ENCODE measurements around the gene LRCH3.

LRCH3 gene

DNA sequence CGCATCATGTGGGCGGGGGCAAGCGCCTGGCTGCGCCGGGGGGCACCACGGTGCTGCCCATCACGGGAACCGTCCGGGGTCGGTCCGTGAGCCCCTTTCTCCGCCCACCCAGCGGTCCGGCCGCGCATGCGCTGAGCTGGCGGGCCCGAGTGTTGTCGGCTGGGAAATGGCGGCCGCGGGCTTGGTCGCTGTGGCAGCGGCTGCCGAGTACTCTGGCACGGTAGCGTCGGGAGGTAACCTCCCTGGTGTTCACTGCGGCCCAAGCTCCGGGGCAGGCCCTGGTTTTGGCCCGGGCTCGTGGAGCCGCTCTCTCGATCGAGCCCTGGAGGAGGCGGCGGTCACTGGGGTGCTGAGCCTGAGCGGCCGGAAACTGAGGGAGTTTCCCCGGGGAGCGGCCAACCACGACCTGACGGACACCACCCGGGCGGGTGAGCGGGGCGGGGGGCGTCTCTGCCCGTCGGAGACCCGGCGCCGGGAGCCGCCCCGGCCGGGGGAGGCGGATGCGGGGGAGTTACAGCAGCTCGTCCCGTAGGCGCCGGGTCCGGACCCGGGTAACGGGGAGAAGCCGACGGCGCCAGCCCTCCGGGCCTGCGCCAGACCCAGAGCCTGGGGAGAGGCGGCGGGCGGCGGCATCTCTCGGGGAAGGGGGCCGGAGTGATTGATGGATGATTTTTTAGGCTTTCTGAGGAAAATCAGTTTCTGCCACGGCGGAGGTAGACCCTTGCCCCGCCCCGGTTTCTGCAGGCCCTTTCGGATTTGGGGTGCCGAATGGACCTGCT is at the start of gene LRCH3:
Gene LRCH3, plus strand, starts transcription at position 142 of the 779 bp plus-strand sequence. Its CDS starts 25 bp downstream, at position 167.
- in situ Hi-C loops (cut with MboI; ENCODE audit: low sequenced_read_pairs), result no loop called here

DNA sequence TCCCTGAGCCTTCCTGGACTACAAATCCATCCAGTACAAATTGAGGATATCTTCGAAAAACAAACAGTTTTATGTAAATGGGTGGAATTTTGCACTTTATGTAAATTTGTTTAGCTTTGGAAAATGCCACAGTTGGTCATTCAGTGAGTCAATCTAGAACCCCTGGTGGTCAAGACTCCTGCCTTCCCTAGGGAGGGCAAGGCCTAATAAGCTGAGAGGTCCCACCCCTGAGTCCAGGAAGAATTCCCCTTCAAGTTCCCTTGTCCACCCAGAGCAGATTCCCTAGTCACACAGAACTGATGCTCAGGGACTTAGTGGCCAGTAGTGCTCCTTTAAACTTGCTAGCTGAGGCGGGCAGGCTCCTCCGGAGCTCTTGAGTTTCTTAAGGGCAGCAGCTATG is 48.3 kb upstream of the LRCH3 start:
- in situ Hi-C loops (cut with MboI; ENCODE audit: low sequenced_read_pairs), result no loop called here

DNA sequence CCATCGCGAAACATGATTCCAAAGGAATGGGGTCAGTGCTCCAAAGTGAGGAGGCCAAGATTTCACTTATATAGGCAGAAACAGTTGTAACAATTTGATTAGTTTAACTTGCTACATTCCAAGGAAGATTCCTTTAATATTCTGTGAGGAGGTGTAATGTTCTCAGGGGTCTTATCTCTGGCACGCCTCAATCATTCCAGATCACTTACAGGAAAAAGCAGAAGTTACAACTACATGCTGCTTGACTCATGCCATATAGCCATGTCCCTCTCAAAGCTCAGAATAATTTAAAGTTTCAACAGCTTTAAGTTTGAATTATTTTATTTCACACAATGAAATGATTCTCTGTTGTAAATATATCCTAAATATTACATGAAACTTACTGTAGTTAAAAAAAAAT is 44.8 kb upstream of the LRCH3 start:
- in situ Hi-C loops (cut with MboI; ENCODE audit: low sequenced_read_pairs), result no loop called here

DNA sequence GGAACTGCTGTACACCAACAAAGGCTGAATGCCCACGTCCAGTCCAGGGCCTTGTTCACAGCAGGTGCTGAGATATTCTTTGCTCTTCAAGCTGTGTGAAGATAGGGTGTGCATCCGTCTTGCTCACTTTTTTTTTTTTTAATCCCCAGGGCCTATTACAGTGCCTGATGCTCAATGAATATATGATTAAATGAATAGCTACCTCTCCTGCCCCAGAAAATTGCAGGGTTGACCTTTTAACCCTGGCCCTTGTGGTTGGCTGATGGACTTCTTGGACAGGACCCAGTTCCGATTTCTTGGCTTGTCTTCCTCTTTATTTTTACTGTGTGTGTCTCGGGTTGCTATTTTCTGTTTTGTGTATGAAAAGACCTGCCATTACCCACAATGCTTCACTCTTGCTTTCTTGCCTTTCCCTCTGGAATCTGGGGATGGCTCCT is 44.2 kb upstream of the LRCH3 start:
- in situ Hi-C loops (cut with MboI; ENCODE audit: low sequenced_read_pairs), result no loop called here

DNA sequence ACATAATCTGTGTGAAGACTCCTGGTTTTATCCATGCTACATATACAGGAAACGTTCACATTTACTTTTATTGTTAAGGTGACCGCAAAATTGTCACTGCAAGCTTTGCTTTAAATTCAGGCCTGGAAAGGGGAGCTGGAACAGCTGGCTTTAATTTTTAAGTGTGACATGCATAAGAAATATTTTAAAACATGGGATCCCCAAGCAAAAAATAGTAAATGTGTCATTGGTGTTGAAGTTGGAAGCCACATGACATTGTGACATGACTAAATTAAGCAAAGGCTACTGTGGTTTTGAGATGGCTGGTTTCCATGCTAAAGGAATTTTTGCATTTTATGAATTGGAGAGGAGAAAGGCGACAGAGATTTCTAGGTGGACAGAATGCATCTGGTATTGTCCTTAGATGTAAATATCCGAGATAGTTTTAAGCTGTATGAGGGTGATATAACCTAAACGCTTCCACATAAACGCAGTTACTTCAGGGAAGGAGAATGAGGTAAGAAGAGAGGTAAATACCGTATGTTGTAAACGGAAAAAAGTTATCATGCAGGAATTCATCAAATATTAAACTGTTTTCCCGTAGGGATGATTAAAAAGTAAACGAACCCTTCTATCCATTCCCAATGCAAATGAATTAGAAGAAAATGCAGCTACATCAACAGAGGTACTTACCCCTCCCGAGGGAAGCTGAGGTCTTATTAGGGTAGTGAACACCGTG is 42.3 kb upstream of the LRCH3 start:
- in situ Hi-C loops (cut with MboI; ENCODE audit: low sequenced_read_pairs), result no loop called here

DNA sequence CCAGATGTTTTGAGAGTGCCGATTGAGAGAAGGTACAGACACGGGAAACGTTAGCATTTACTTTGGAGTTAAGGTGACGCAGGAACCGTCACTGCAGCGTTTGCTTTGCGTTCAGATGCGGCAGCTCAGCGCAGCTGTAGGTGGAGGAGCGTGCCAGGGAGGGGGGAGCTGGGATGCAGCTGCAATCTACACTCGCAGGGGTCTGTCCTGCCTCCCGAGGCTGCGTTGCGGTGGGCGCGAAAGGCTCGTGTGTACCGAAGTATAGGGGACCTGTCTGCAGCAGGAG is 41.8 kb upstream of the LRCH3 start:
- in situ Hi-C loops (cut with MboI; ENCODE audit: low sequenced_read_pairs), result no loop called here

DNA sequence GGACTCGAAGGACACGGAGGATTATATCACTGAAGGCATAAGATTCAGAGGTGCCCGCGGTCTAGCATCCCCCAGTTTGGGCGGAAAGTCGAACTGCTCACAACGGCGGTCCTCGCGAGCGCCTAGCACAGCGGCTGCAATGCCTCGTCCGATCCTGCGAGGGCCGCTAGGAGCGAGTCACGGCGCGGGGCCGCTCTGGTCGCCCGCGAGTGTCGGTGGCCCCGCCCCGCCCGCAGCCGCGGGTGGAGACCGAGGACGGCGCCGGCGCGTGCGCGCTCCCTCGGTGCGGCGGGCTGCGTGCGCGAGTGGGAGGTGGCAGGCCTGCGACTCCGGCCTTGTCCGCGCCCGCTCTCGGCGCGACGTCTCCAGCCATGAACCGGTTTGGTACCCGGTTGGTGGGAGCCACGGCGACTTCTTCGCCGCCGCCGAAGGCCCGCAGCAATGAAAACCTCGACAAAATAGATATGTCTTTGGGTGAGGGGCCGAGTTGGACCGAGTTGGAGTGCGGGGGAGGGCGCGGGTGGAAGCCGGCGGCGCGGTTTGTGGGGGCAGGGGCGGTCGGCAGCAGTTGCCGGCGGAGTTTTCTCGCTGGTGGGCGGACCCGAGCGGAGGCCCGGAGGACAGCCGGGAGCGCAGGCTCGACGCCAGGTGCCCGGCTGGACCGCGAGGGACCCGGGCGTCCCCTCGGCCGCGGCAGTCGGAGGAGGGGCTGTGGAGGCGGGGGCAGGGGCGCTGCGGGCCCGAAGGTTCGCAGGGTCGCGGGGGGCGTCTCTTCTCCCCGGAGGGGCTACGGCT is 41.3 kb upstream of the LRCH3 start, which contains the start of gene FYTTD1:
Gene FYTTD1, plus strand, starts transcription at position 283 of the 795 bp plus-strand sequence. Its CDS starts 89 bp downstream, at position 372.
- in situ Hi-C loops (cut with MboI; ENCODE audit: low sequenced_read_pairs), result no loop called here

DNA sequence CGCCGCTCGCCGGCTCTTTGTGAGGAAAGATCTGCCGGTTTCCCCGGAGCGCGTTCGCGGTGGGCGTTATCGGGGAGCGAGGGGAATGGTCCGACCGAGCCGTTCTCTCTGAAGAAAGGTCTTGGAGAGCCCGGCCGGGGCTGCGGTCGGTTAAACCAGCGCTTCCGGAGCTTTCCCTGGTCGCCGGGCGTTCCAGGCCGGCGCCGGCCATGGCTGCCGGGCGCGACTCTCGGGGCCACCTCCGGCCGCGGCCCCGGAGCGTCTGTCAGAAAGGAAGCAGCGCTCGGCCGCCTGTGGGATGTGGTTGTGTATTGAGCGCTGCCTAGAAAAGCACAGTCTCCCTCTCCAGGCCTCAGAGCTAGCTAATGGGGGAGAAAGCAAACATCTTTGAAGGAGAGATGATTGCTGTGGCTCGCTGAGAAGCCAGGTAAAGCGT is 40.6 kb upstream of the LRCH3 start:
- in situ Hi-C loops (cut with MboI; ENCODE audit: low sequenced_read_pairs), result no loop called here

DNA sequence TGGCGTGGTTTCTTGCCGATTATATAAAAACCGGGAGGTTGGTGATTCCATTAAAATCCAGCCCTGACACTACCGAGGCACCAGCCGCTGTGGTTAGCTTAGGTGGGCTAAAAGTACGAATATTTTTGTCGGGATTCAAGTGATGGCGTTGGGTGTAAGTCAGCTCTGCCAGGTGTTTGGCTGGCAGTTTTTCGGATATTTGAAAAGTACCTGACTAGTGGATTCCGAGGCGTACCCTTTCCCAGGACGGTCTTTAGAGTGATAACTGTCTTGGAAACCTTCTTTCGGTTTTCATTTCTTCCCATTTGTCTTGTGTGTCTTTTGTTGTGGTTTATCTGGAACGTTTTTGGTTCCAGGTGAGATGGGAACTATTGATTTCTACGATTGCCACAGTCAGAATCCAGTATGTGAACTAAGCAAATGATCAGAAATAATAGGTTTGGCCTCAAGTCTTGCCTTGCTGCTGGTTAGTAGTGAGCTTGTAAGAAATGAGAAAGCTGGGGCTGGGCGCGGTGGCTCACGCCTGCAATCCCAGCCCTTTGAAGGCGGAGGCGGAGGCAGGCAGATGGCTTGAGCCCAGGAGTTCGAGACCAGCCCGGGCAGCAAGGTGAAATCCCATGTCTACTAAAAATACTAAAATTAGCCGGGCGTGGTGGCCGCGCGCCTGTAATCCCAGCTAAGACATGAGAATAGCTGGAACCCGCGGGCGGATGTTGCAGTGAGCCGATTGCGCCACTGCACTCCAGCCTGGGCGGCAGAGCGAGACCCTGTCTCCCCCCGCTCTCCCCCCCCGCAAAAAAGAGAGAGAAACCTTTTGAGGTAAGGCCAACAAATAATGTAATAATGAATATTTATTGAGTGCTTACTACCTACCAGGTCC is 40.0 kb upstream of the LRCH3 start:
- in situ Hi-C loops (cut with MboI; ENCODE audit: low sequenced_read_pairs), result no loop called here

DNA sequence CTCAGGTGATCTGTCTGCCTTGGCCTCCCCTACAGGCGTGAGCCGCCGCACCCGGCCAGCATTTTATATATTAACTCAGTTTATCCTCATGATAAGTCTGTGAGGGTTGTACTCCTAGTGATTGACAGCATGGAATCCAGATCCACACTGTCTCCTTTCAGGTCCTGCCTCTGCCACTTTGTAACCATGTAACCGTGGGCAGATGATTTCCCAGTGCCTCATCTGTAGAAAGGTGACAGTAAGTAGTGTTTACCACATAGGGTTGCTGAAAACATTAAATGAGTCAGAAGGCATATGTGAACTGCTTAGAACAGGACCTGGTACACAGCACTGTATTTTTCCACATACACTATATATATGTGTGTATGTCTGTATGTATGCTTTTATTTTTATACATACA is 38.9 kb upstream of the LRCH3 start:
- in situ Hi-C loops (cut with MboI; ENCODE audit: low sequenced_read_pairs), result no loop called here

DNA sequence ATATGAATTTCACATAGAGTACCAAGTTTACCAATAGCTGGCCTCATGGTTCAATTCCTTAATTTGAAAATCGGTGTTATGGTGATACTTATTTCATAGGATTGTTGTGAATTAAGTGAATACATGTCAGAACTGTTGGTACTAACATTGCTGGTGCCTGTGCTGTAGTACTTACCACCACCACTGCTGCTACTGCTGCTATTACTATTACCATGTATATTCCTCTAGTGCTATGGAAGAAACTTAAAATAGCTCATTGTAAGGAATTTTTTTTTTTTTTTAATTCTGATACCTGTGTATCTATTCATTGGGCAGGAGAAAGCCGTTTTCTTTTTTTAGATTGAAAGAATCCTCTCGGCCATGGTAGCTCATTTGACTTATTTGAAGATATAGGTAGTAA is 37.8 kb upstream of the LRCH3 start:
- in situ Hi-C loops (cut with MboI; ENCODE audit: low sequenced_read_pairs), result no loop called here

DNA sequence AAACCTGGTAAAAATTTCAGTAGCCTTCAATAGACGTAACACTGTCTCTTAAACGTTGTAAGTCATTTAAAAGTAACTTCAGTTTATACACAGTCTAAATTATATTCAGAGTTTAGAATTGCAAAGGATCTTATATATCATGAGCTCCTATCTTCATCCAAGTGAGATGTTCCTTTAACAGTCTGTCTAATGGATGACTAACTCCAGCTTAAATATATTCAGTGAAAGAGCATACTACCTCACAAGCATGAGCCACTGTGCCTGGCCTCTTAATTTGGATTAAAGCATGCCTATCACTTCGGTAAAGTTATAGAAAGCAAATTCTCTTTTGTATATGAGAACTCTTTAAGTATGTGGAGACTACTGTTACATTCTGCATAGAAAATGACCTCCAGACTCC is 34.4 kb upstream of the LRCH3 start:
- in situ Hi-C loops (cut with MboI; ENCODE audit: low sequenced_read_pairs), result no loop called here

DNA sequence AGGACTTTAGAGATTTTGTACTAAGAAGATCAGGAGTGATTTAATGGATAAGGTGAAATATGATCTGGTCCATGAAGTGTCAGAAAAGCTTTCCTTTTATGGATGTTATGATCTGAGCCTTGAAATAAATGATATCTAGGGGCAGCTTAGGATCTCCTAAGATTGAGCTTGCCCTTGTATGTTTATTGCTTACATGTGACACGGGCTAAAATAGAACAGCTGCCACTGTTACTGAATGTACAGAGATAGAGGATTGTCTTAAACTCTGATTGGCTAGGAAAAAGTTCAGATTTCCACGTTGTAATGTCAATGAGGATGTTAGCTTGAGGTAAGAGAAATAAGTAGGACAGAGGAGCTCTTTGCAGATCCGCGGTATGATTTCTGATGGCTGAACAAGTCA is 32.5 kb upstream of the LRCH3 start:
- in situ Hi-C loops (cut with MboI; ENCODE audit: low sequenced_read_pairs), result no loop called here

DNA sequence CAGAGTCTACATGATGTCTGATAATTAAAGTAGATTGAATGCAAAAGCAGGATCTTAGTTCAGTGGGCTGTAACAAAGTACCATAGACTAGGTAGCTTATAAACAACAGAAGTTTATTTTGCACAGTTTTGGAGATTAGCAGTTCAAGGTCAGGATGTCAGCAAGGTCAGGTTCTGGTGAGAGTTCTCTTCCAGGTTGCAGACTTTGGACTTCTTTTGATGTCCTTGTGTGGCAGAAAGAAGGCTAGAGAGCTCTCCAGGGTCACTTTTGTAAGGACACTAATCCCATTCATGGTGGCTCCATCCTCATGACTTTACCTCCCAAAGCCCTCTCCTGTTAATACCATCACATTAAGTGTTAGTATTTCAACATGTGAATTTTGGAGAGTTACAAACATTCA is 29.3 kb upstream of the LRCH3 start:
- in situ Hi-C loops (cut with MboI; ENCODE audit: low sequenced_read_pairs), result no loop called here

DNA sequence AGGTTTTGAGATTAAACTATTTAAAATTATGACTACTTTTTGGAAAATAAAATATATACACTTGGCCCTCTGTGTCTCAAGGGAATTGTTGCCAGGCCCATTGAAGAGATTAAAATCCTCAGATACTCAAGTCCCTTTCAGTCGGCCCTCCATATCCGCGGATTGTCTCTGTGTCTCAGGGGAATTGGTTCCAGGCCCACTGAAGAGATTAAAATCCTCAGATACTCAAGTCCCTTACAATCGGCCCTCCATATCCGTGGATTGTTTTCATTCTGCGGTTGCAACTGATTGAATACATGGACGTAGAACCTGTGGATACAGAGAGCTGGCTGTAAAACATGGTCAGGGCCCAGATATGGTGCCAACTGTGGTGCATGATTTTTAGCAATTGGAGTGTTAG is 15.7 kb upstream of the LRCH3 start:
- in situ Hi-C loops (cut with MboI; ENCODE audit: low sequenced_read_pairs), result no loop called here

DNA sequence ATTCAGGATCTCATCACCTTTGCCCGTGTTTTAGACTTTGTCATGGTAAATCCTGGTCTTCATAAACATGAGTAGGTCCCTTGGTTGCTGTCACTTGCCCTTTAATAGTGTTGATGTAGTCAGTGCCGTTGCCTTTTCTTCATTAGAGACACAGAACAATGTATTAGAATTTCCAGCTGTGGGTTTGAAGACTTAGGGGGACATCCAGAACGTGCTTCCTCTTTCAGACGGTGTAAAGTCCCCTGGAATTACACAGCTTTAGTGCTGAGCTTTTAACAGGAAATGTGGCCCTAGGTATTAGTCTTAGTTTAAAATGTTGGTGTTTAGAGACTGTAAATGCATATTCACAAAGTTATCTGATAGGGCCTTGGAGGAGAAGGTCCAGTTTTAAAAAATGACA is 8.8 kb upstream of the LRCH3 start:
- in situ Hi-C loops (cut with MboI; ENCODE audit: low sequenced_read_pairs), result no loop called here

DNA sequence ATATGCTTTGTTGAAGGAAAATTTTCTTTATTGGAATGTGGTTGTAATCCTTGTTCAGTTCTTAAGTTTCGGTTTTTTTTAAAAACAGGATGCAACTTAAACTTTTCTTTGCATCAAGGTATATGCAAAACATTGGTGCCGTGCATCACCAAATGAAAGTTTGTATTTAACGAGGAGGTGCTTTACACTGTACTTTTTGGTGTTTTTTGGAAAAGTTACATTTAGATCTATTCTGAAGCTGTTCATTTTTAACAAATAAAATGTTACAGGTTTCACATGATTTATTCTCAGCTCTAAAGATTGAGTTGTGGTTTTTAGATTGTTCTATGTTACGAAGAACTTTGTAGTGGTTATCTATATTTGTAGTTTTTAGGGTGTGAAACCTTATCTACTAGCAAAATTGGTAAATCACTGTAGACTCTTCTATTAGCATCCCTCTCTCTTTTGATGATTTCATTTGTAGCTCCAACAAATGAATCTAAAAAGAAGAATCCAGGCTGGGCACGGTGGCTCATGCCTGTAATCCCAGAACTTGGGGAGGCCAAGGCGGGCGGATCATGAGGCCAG is 7.0 kb upstream of the LRCH3 start:
- in situ Hi-C loops (cut with MboI; ENCODE audit: low sequenced_read_pairs), result no loop called here

DNA sequence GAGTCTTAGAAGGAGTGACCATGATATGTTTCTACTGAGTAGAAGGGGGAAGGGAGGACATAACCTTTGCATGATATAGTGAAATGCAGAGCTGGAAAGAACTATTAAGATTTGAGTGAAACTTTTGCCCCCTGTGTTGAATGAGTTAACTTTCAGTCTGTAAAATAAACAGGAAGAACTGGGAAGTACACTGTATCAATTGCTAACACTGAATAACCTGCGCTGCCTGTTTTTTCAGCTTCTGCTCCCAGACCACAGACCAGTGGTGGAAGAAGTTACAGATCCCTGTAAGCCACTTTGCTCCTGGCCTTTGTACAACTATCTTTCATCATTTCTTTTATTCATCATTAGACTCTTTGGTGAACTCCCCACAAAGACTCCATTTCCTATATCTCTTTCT is 3.6 kb upstream of the LRCH3 start:
- in situ Hi-C loops (cut with MboI; ENCODE audit: low sequenced_read_pairs), result no loop called here

DNA sequence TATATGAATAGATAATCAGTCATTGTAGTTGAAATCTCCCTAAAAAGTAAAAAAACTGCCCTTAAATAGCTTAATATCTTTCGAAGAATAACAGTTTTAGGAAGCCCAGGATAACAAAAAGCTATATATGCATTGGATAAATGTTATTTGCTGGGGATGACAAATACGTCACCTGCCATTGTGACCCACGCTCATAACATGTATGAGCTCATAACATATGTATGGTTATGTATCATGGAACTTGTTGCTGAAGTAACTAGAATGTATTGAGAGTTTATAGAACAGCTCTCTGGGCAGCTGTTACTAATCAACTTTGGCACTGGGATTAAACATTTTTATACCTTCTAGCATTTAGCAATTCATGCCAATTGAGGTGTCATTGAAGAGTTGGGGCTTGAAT is 1.7 kb upstream of the LRCH3 start:
- in situ Hi-C loops (cut with MboI; ENCODE audit: low sequenced_read_pairs), result no loop called here

DNA sequence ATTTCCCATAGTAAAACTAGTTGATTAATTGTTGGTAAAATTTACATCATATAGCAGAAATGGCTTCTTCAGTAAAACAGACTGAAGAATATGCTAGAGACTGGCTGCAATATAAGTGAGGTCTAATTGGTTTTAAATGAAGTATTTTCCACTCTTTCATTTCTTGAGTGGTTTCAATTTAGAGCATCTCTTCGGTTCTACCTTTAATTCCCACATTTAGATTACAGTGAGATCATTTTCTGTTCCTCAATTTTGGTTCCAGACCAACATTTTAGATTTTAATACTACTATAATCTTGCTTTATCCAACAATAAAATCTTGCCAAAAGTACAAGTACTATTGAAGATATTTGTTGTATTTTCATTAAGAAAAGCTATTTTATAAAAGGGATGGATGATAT is 1.0 kb upstream of the LRCH3 start:
- in situ Hi-C loops (cut with MboI; ENCODE audit: low sequenced_read_pairs), result no loop called here
